HUDEP-2 (cell line): Measurements from ENCODE around the gene FBXL22.
"Not testable (repeated sequence)": the region's sequence is repeated elsewhere in the genome, so short reads cannot be mapped to it uniquely, and the experiment has no call there.

Source experiments
- DNase-seq, 76 experiments: peaks; one replicate each; lab custom pipeline; 2025; ENCODE audit not compliant: unreplicated experiment in 76 of 76; lab: John Stamatoyannopoulos, UW

The FBXL22 gene

DNA sequence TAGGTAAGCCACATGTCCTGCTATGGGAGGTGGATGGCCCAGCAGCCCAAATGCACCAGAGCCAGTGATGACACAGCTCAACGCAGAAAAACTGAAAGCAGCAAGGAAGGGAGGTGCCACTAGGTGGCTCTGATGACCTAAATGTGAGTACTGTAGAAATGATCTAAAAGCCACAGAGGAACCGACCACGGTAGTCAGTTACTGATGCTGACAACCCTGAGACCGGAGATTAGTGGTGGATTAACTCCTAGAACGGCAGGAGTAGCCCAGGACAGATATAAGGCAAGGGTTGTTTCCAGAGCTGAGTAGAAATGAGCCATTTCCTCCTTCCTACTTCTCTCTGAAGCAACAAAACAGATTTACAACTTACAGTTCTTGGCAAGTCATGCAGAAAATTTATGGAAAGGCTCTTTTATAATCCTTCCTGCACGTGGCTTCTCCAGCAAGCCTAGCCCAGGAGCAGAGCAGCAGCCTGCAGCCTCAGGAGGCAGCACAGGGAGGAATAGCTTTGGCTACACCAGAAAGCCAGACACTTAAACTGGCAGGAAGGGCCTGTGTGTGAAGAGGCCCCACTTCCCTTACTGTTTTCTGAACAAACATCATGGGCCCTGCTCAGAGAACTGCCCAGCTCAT lies 13.1 kb downstream of the FBXL22 start:
- peak in 70 of 76 experiments; percentile 6 to 78 (median 49) for DNase-seq

DNA sequence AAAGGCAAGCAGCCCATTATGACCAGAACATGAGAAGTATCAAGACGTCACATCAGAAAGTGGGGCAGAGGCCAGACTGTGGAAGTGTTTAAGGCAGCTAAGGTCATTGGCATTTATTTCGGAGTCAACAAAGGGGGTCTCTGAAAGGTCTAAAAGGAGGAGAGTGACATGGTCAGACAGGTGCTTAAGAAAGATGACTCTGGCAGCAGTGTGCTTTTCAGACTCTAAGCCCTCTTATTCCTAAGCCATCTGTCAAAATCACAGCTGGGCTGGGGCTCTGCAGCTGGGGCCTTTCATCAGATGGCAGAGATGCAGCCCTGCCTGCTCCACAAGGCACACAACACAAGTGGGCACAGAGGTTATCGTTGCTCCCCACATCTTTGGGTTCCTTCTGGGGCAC lies 14.0 kb downstream of the FBXL22 start:
- DNase-seq: no peak

DNA sequence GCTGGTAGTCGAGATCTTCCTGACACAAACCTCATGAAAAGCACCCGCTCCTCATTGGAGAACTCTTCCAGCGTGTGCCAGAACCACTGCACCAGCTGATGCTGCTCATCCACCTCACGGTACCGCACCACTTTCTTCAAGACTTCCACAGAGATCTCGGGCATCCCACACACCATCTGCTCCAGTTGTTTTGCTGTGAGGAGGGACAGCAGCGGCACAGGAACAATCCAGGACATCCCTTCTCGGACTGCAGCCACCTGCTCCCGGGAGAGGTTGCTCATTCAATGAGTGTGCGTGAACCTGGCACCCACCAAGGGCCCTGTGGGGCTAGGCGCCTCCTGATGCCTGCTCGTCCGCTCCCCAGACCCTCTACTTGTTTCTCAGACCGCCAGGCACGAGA lies 15.1 kb downstream of the FBXL22 start:
- no peak for DNase-seq

DNA sequence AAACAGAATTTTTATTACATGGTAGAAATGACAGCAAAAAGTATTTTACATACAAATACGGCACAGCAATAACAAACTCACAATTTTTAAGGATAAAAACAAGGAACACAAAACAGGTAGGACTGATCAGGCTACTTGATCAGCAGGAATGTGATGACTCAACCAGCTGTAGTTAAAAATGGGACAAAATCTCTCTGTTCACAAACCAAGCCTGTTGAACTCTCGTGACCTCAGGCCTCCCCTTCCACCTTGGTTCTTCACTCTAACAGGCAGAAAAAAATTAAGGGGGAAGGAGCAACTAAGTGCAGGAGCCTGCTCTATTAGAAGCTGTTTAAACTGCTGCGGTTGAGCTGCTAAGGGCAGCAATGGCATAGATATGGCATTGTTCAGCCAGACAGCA lies 18.7 kb downstream of the FBXL22 start:
- DNase-seq: no peak

DNA sequence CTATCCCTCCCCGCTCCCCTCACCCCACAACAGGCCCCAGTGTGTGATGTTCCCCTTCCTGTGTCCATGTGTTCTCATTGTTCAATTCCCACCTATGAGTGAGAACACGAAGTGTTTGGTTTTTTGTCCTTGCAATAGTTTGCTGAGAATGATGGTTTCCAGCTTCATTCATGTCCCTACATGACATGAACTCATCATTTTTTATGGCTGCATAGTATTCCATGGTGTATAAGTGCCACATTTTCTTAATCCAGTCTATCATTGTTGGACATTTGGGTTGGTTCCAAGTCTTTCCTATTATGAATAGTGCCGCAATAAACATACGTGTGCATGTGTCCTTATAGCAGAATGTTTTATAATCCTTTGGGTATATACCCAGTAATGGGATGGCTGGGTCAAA lies 20.0 kb downstream of the FBXL22 start:
- DNase-seq: not testable (repeated sequence)

DNA sequence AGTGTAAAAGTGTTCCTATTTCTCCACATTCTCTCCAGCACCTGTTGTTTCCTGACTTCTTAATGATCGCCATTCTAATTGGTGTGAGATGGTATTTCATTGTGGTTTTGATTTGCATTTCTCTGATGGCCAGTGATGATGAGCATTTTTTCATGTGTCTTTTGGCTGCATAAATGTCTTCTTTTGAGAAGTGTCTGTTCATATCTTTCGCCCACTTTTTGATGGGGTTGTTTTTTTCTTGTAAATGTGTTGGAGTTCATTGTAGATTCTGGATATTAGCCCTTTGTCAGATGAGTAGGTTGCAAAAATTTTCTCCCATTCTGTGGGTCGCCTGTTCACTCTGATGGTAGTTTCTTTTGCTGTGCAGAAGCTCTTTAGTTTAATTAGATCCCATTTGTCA lies 20.4 kb downstream of the FBXL22 start:
- not testable (repeated sequence) for DNase-seq

DNA sequence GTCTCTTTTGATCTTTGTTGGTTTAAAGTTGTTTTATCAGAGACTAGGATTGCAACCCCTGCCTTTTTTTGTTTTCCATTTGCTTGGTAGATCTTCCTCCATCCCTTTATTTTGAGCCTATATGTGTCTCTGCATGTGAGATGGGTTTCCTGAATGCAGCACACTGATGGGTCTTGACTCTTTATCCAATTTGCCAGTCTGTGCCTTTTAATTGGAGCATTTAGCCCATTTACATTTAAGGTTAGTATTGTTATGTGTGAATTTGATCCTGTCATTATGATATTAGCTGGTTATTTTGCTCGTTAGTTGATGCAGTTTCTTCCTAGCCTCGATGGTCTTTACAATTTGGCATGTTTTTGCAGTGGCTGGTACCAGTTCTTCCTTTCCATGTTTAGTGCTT lies 23.6 kb downstream of the FBXL22 start:
- not testable (repeated sequence) for DNase-seq

DNA sequence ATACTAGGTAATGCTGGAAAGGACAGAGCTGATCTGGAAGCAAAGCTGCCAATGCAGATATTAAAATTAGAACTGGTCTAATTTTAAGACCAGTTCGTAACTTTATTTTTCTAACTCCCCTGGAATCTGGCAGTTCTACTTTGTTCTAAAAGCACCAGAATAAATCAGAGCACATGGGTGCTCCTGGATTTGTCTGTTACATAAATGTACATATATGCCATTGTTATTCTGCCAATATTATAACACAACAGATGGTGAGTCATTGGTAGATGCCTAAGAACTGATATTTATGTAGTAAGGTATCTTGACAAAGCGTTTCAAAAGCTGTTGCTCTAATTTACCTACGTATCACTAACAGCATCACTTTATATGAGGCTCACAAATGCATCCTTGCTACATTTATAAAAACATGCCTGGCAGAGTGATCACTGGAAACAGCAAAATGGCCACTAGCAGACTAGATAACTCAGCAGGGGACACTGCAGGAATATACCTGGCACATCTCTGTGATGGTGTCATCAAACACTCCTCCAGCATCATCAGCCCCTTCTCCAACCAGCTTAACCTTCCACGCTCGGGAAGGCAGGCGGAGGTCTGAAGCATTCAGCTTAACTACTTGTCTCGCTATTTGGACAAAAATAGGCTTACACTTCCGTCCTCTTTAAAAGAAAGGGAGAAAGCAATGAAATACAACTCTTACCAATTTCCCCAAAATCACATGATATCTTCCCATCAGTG lies 26.2 kb downstream of the FBXL22 start:
- no peak for DNase-seq

DNA sequence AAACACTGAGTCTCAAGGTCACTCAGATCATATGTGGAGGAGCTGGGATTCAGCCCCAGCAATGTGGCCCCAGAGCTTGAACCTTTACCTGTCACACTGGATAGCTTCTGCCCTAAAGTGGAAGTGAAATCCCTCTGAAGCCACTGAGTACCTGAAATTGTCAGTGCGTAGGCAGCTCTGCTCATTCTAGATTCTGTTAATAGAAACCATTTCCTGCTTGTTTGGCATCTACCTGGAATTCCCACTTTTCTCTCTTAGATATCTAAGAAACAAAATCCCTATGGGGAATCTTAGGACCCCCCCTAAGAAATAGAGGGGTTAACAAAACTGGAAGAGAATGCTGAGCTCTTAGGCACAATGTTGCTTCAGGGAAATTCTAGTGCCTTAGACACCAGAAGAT lies 29.8 kb downstream of the FBXL22 start:
- no peak for DNase-seq

DNA sequence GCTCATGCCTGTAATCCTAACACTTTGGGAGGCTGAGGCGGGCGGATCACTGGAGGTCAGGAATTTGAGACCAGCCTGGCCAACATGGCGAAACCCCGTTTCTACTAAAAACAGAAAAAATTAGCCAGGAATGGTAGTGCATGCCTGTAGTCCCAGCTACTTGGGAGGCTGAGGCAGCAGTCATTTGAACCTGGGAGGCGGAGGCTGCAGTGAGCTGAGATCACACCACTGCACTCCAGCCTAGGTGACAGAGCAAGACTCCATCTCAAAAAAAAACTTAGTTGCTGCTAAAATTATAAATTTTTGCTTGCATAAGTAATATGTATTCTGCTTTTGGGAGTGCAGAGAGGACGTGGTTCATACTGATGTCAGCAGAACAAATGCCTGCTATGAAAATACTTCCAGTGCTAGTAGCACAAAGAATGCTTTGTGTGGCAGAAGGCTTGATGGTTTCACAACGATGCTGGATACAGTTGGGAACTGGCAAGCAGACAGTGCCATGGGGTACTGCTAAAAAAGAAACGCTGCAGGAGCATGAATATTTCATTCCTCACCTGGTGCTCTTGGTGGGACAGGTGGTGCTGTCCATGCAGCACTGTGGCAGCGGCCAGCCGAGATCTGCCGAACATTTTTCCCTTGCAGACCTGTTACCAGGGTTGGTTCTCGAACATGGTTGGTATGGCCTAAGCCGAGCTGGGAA lies 31.1 kb downstream of the FBXL22 start:
- DNase-seq: no peak

DNA sequence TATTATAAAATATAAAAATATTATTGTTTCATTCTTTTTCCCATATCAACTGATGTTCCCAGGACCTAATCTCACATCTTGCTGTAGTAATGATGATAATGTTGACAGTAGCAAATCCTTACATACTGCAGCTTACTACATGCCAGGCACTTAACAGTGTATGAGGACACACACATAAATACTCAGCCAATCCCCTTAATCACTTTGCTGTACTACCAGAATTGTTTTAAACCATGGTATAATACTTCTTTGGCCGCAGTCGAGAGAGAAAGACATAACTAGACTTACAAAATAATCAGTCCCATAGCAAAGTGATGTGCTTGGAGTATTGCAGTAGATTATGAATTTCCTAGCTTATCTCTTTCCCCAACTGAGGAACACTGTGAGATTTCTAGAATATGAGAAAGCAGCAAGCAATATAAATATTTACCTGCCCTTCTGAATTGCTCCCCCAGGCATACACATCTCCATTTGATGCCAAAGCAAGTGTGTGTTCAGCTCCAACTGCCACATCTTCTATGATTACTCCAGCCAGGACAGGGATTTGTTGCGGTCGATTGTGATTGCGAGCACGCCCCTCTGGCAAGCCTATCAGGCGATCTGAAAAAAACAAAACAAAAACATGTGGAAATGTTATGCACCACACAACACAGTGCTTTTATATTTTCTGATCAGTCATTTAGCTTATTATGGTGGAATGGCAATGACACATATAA lies 33.0 kb downstream of the FBXL22 start:
- no peak for DNase-seq

DNA sequence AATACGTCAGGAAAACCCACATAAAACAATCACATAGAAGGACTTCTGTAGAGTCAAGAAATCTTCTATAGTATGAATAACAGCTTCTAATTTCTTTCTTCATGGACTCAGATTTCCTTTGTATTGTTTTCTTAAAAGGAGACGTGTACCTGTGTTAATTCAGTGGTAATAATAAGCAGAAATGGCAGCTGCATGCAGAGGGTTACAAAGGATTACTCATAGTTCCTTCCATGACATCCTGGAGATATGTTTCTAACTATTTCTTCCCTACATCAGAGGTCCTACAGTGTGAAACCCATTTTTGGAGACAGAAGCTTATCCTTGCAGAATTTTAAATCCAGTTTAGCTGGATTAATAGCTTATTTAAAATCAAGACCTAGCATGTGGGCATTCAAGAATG lies 36.1 kb downstream of the FBXL22 start:
- no peak for DNase-seq

DNA sequence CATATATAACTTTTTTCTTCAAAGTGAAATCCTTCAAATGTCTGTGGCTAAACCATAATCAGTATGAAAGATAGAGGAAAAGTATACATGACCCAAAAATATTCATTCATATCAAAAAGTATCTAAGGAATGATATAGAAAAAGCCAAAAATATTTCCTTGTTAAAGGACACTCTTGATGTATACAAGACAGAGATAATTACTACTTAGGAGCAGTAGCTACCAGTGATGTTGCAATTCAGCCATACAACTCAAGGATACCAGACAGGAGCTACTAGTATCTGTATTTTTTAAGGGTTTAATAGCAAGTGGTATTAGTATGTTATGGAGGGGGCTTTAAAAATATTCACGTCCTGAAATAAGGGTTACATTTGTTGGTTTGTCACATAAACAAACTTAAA lies 37.0 kb downstream of the FBXL22 start:
- no peak for DNase-seq

DNA sequence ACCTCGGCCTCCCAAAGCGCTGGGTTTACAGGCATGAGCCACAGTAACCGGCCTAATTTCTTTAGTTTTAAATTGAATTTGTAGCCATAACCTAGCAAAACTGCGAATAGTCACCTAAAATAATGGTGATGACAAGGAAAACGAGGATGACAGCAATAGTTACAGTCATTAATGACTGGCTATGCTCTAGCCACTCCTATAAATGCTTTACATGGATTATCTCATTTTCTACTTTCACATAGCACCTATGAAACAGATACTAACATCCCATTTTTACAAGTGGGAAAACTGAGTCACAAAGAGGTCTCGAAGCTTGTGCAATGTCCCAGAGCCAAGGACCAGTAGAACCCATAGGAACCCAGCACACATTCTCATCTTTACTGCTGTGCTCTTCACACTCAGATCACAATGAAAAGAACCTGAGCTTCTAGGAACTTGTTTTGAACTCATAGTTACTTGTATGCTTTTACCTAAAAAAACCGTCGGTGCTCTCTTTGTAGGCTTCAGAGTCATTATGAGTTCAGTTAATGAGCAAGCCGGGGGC lies 39.4 kb downstream of the FBXL22 start:
- DNase-seq: no peak

DNA sequence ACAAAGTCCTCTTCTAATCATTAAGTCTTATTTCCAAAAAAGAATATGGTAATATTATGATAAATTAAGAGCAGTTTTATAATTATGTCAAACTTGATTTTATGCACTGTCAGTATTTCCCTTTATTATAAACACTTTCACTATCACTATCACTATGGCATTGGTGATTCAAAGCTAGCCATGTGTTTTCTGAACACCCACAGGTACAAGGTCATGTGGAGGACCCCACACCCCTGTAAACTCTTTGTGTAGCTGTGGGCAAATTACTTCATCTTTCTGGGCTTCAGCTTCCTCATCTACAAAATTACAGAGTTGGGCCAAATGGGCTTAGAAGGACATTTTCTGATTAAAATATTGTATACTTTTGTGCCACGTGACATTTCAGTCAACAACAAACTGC lies 41.7 kb downstream of the FBXL22 start:
- no peak for DNase-seq

DNA sequence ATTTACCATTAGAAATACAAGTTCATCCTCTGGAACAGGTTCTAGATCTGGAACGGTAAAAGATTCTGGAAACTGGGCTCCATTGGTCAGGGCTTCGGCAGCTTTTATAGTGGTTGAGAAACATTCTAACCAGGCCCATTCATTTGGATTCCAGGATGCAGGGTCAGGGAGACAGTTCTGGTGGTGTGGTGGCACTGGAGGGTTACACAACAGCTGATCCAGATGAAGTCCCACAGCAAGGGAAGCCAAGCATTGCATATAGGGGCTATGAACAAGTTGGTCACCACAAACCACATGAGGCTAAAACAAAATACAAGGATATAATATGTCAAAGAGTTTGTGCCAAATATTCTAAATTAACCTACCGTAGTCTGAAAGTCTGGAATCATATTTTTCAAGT lies 43.0 kb downstream of the FBXL22 start:
- DNase-seq: no peak
